Effector memory CD8-positive, alpha-beta T cell (primary cell): ENCODE measurements around the gene TMEM254.
"Not testable (repeated sequence)": the region's sequence is repeated elsewhere in the genome, so short reads cannot be mapped to it uniquely, and the experiment has no call there.

Experiments used
- ATAC-seq: fragments of 150-1000 bp; cut with Tn5 transposase; replicated peaks from 2 replicates; pipeline ENCODE4 v1.10.0; 2021; ENCODE audit warnings: mild to moderate bottlenecking, moderate library complexity
- DNase-seq, 3 experiments: peaks; one replicate each; pipeline ENCODE4 v3.0.0; 2021
- H3K27ac Mint-ChIP-seq, 2 donors: one replicate each; pipeline ENCODE4 v1.8.0; 2022; ENCODE audit warnings: mild to moderate bottlenecking in 2 of 2, mixed read lengths in 2 of 2, moderate library complexity in 2 of 2
- H3K27me3 Mint-ChIP-seq, 2 donors: one replicate each; pipeline ENCODE4 v1.8.0; 2022; ENCODE audit warnings: mixed read lengths in 2 of 2
- H3K36me3 Mint-ChIP-seq: one replicate; pipeline ENCODE4 v1.8.0; 2022; ENCODE audit warnings: mild to moderate bottlenecking, moderate library complexity, mixed read lengths; ENCODE audit not compliant: insufficient read depth
- H3K4me1 Mint-ChIP-seq, 2 donors: one replicate each; pipeline ENCODE4 v1.8.0; 2022; ENCODE audit warnings: low read depth in 2 of 2, mixed read lengths in 2 of 2
- H3K4me3 Mint-ChIP-seq, 2 donors: one replicate each; pipeline ENCODE4 v1.8.0; 2022; ENCODE audit warnings: mild to moderate bottlenecking in 2 of 2, mixed read lengths in 2 of 2, moderate library complexity in 2 of 2
- H3K9me3 Mint-ChIP-seq, 2 donors: one replicate each; pipeline ENCODE4 v1.8.0; 2022; ENCODE audit warnings: mixed read lengths in 2 of 2

Gene TMEM254

GRCh38 chr10:80055760-80056159, 22.7 kb upstream of the TMEM254 start:
- Mint-ChIP-seq H3K4me1 (peaks cover 0 to 5% of the 10 kb centered on the region in 2 donors), H3K27ac (no peak overlapping the region), H3K27me3 (no peaks in the 10 kb centered on the region), H3K9me3 (no peaks in the 10 kb centered on the region), H3K4me3 (no peak overlapping the region), H3K36me3 (peaks cover 7% of the 10 kb centered on the region)
- DNase-seq (no peak), ATAC-seq (no peak)

GRCh38 chr10:80057171-80057570, 21.3 kb upstream of the TMEM254 start:
- ATAC-seq: no peak

GRCh38 chr10:80064120-80064886, 14.2 kb upstream of the TMEM254 start:
- Mint-ChIP-seq H3K27me3 (peaks cover 0 to 12% of the 10 kb centered on the region in 2 donors), H3K9me3 (no peaks in the 10 kb centered on the region), H3K4me1 (no peaks in the 10 kb centered on the region), H3K36me3 (peaks cover 3% of the 10 kb centered on the region), H3K27ac (no peak overlapping the region), H3K4me3 (no peak overlapping the region)
- ATAC-seq: no peak
- DNase-seq: no peak

More at GRCh38 chr10:80057171-80057570, 21.3 kb upstream of the TMEM254 start:
- H3K27me3 Mint-ChIP-seq: peaks cover 0 to 3% of the 10 kb centered on the region in 2 donors
- H3K27ac Mint-ChIP-seq: no peak overlapping the region
- no peak overlapping the region for H3K4me3 Mint-ChIP-seq
- peaks cover 0 to 5% of the 10 kb centered on the region in 2 donors for H3K4me1 Mint-ChIP-seq
- no peak for DNase-seq
- peaks cover 7% of the 10 kb centered on the region for H3K36me3 Mint-ChIP-seq
- H3K9me3 Mint-ChIP-seq: no peaks in the 10 kb centered on the region

GRCh38 chr10:80066809-80067208, 11.7 kb upstream of the TMEM254 start:
- no peak overlapping the region for H3K4me3 Mint-ChIP-seq
- H3K36me3 Mint-ChIP-seq: no peaks in the 10 kb centered on the region
- peaks cover 0 to 12% of the 10 kb centered on the region in 2 donors for H3K27me3 Mint-ChIP-seq
- no peaks in the 10 kb centered on the region for H3K9me3 Mint-ChIP-seq
- no peaks in the 10 kb centered on the region for H3K4me1 Mint-ChIP-seq
- DNase-seq (no peak), ATAC-seq (no peak)
- H3K27ac Mint-ChIP-seq: no peak overlapping the region

- not testable (repeated sequence) for H3K27ac Mint-ChIP-seq, DNase-seq, ATAC-seq, H3K9me3 Mint-ChIP-seq, H3K4me3 Mint-ChIP-seq, H3K4me1 Mint-ChIP-seq, H3K27me3 Mint-ChIP-seq, H3K36me3 Mint-ChIP-seq
Observed at GRCh38 chr10:80067821-80068220, 10.6 kb upstream of the TMEM254 start.

GRCh38 chr10:80068270-80068669, 10.2 kb upstream of the TMEM254 start:
- no peak overlapping the region for H3K4me3 Mint-ChIP-seq
- H3K4me1 Mint-ChIP-seq: no peaks in the 10 kb centered on the region
- H3K36me3 Mint-ChIP-seq: no peaks in the 10 kb centered on the region
- H3K9me3 Mint-ChIP-seq: no peaks in the 10 kb centered on the region
- H3K27me3 Mint-ChIP-seq: no peaks in the 10 kb centered on the region
- no peak for ATAC-seq
- H3K27ac Mint-ChIP-seq: no peak overlapping the region
- DNase-seq: no peak

GRCh38 chr10:80070057-80070456, 8.4 kb upstream of the TMEM254 start:
- no peak for ATAC-seq
- Mint-ChIP-seq H3K36me3 (no peaks in the 10 kb centered on the region), H3K27ac (no peak overlapping the region), H3K4me3 (no peak overlapping the region), H3K4me1 (no peaks in the 10 kb centered on the region), H3K27me3 (no peaks in the 10 kb centered on the region), H3K9me3 (no peaks in the 10 kb centered on the region)
- no peak for DNase-seq

- DNase-seq: no peak
- H3K4me3 Mint-ChIP-seq: no peak overlapping the region
- H3K27me3 Mint-ChIP-seq: no peaks in the 10 kb centered on the region
- no peak for ATAC-seq
- no peaks in the 10 kb centered on the region for H3K9me3 Mint-ChIP-seq
- H3K27ac Mint-ChIP-seq: no peak overlapping the region
- H3K4me1 Mint-ChIP-seq: no peaks in the 10 kb centered on the region
- no peaks in the 10 kb centered on the region for H3K36me3 Mint-ChIP-seq
Observed at GRCh38 chr10:80072584-80072983, 5.9 kb upstream of the TMEM254 start.

GRCh38 chr10:80075781-80076180, 2.7 kb upstream of the TMEM254 start:
- Mint-ChIP-seq H3K4me1 (peaks cover 10 to 14% of the 10 kb centered on the region in 2 donors), H3K4me3 (no peak overlapping the region), H3K27me3 (no peaks in the 10 kb centered on the region), H3K9me3 (no peaks in the 10 kb centered on the region), H3K27ac (no peak overlapping the region), H3K36me3 (peaks cover 15% of the 10 kb centered on the region)
- no peak for DNase-seq
- ATAC-seq: no peak

GRCh38 chr10:80077869-80078447, 507 bp upstream of the TMEM254 start:
- Mint-ChIP-seq H3K27ac (peak overlapping the region; percentile 87 to 97), H3K4me3 (peak overlapping the region; percentile 78 to 93), H3K27me3 (no peaks in the 10 kb centered on the region), H3K9me3 (no peaks in the 10 kb centered on the region), H3K36me3 (peaks cover 15% of the 10 kb centered on the region), H3K4me1 (peaks cover 10 to 14% of the 10 kb centered on the region in 2 donors)
- ATAC-seq (no peak), DNase-seq (no peak)

GRCh38 chr10:80079312-80079719, 851 bp downstream of the TMEM254 start:
- H3K27ac Mint-ChIP-seq: peak overlapping the region; percentile 87 to 97
- H3K4me1 Mint-ChIP-seq: peaks cover 10 to 14% of the 10 kb centered on the region in 2 donors
- peaks cover 21% of the 10 kb centered on the region for H3K36me3 Mint-ChIP-seq
- no peaks in the 10 kb centered on the region for H3K9me3 Mint-ChIP-seq
- ATAC-seq: no peak
- no peak for DNase-seq
- H3K4me3 Mint-ChIP-seq: peak overlapping the region; percentile 78 to 93
- H3K27me3 Mint-ChIP-seq: no peaks in the 10 kb centered on the region

GRCh38 chr10:80081026-80081425, 2.6 kb downstream of the TMEM254 start:
- Mint-ChIP-seq H3K9me3 (no peaks in the 10 kb centered on the region), H3K4me3 (no peak overlapping the region)
- ATAC-seq: no peak

GRCh38 chr10:80081801-80082750, 3.6 kb downstream of the TMEM254 start:
- Mint-ChIP-seq H3K9me3 (no peaks in the 10 kb centered on the region), H3K36me3 (peaks cover 29% of the 10 kb centered on the region), H3K4me1 (peaks cover 10 to 14% of the 10 kb centered on the region in 2 donors), H3K27ac (peak overlapping the region in 1 of 2 donors; percentile 35), H3K4me3 (no peak overlapping the region), H3K27me3 (no peaks in the 10 kb centered on the region)
- no peak for DNase-seq
- no peak for ATAC-seq

More at GRCh38 chr10:80081026-80081425, 2.6 kb downstream of the TMEM254 start:
- Mint-ChIP-seq H3K27ac (peak overlapping the region in 1 of 2 donors; percentile 35), H3K27me3 (no peaks in the 10 kb centered on the region), H3K4me1 (peaks cover 10 to 14% of the 10 kb centered on the region in 2 donors), H3K36me3 (peaks cover 24% of the 10 kb centered on the region)
- DNase-seq: no peak
